Spleen (tissue), 7 donors: ENCODE data around the gene KIF5C.

Experiments used
- CTCF ChIP-seq, 11 experiments: fragments of 200-600 bp in 7 of 11; fragments of 450-650 bp in 4 of 11; sonication (generic) in 4 of 11; IDR thresholded peaks in 8 of 11; conservative IDR thresholded peaks in 3 of 11; 1 replicate in 7 of 11; 2 replicates in 4 of 11; pipeline versions ENCODE4 v1.4.0 to v1.8.0; 2016 to 2021; ENCODE audit warnings: antibody characterized with exemption in 11 of 11, inconsistent platforms in 4 of 11, mild to moderate bottlenecking in 1 of 11
- POLR2A ChIP-seq, 3 donors: fragments of 450-650 bp; IDR thresholded peaks; one replicate each; pipeline ENCODE4 v1.5.1; 2017; ENCODE audit warnings: antibody characterized with exemption in 3 of 3, mild to moderate bottlenecking in 1 of 3
- donor health status: DM: no; HTN: no; CAD: no; lungs with moderate emphysema.
- donor health status: DM: no; HTN: no; CAD: no.
- donor health status: DM: no; HTN: no; CAD: no.

- TF ChIP-seq POLR2A (IDR thresholded peaks at IDR 0.05) = no peak
- no peak for TF ChIP-seq CTCF (IDR thresholded peaks at IDR 0.05 in 8 of 11, conservative IDR thresholded peaks at IDR 0.05 in 3 of 11)
Measured at GRCh38 chr2:148888986-148889385, 14.0 kb downstream of the KIF5C start.
